ENCODE results near the gene OBSL1.

DNA sequence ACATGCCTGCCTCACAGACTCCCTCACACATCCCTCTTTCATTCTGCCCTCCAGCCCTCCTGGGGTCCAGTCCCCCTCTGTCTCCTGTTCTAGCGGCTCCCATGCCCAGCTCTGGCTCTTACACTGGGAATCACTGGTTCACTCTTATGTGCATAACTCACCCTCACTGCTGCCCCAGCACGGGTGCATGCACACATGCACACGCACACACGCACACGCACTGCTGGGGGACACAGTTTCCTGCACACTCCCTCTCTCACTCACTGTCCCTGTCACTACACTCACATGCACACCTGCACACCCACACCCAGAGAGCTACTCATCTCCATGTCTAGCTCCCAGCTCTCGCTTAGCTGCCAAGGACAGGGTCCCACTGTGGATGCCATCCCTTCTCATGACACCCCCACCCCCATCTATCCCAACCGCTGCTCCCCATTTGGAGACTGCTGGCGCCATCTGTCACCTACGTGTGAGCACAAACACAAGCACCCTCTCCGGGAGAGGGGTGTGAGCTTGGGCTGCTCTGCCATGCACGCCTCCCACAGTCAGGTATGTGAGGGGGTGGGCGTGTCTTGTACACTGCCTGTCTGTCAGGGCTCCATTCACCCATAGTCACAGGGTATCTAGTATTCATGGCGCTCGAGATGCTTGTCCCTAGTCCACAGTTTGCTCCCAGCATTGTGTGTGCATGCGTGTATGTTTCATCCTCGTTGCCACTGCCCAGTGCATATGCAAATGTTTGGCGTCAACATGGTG is 55.3 kb downstream of the OBSL1 start:
- TF ChIP-seq POLR2A (IDR thresholded peaks at IDR 0.05; ENCODE audit: low read depth, low read length) (no peak), POLR2AphosphoS5 (IDR thresholded peaks at IDR 0.05; ENCODE audit: low read depth, low read length) (no peak), TAF1 (IDR thresholded peaks at IDR 0.05; ENCODE audit: borderline replicate concordance, low read depth, low read length) (no peak)
